ENCODE results near the gene CEP95.
A peak's percentile ranks its signal among the peaks of the same experiment; 100 is the strongest.
"Not testable (repeated sequence)": the region's sequence is repeated elsewhere in the genome, so short reads cannot be mapped to it uniquely, and the experiment has no call there.

CEP95 gene, protein sequence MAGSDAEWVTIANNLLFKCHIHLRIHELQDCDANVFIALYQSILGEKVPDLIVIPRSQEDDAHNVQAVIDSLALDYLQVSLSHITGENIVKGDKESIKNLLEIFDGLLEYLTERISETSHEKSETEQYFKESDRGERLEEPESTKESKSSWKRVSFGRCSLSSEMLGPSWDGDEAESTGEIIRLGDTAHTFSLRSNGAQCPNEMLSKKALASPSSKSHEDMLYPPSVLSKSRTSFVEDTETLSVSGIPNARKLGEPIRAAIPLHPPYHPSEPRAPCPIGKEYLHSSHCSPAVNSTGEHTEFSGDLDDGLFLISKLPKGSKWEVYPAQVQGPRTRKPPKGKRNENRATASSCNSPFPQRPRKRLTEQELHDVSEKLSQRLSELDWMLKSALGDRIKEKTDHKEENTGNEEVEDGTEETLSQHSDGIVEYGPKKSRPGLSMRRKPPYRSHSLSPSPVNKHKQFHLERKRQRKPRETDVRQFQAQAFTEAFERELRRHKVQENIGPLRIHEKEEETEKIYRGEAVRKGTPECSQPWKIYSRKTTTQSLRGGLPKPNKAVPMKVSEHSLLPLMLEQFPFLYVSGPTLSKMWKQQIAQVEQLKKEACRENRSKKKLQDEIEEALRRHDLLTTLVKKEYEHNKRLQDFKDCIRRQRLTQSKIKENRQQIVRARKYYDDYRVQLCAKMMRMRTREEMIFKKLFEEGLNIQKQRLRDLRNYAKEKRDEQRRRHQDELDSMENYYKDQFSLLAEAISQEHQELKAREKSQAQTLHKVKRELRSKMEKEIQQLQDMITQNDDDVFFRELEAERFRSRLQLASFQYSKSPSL

DNA sequence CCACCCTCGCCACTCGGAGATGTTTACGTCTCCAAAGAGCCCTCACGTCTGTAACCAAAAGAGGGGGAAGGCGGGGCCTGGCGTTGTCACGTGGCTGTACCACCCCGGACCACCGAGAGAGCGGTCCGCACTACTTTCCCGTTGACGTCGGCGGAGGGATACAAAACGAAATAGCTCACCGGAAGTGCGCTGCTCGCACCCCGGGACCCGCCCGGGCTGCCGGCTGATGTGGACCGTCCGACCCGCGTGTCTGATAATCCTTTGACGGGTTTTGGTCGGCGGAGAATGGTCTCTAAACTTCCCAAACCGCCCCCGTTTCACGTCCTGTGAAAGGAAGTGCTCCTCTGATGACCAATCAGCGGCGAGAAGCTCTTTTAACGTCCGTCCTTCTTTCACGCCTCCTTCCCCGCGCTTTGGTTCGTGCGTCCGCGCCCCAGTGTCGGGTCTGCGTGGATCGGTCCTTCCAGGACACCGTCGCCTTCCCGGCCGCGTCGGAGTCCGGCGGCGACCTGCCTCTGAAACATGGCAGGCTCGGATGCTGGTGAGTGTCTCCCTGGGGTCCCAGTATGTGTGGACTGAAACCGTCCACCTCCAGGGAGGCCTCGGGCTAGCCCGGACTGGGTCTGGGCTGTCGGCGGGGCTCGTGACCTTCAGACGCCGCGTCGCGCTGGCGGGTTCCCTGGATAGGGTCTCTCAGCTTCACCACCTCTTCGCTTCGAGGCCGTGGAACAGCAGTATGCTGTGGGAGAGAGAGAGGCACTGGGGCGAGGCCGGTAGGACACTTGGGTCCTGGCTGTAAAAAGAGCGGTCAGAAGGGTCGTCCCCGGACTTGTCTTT, at the start of gene CEP95:
Gene CEP95, plus strand, starts transcription at position 402 of the 837 bp plus-strand sequence. Its CDS starts 121 bp downstream, at position 523.
- peak; percentile 97 for DNase-seq

DNA sequence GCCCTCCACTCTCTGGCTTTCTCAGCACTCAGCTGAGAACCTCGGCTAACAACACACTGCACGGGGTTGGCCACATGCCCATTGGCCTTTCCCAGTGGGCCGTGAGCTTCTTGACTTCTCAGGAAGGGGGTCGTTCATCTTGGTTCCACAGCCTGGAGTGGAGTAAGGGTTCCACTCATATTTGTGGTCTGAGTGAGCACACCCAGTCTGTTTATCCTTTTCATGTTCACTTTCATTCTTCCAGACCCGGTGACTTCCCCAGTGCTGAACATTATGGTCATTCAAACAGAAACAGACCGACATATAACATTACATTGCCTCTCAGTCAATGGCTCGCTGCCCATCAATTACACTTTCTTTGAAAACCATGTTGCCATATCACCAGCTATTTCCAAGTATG, 49.6 kb upstream of the CEP95 start:
- DNase-seq: no peak

DNA sequence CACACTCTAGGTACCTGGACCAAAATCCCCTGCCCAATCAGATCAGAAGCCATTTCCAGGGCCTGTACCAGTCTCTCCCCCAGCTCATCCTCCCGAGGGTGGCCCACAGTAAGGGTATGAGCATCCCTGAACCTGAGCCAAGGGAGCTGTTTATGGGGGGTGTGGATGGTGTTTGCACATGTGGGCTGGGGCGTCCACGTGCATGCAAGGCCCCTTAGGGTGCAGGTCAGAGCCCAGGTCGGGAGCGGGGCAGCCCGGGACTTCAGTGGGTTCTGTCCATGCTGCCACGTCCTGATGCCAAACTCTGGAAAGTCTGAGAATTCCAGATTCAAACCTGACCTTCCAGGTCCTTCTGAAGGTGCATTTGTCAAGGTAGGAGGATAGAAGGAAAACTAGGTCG, 48.0 kb upstream of the CEP95 start:
- DNase-seq: no peak

DNA sequence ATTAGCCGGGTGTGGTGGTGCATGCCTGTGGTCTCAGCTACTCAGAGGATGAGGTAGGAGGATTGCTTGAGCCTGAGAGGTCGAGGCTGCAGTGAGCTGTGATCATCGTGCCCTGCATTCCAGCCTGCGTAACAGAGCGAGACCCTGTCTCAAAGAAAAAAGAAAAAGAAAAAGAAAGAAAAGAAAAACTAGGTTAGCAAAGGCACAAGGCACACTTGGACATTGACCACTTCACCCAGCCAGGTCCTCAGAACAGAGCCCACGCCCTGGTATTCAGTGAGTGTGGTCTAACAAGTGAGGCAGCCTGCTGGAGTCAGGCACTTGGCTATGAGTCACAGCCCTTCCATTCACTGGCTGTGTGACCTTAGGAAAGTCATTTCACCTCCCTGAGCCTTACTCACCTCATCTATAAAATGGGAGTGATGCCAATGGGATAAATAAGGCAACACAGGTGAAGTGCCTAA, 47.5 kb upstream of the CEP95 start:
- no peak for DNase-seq

DNA sequence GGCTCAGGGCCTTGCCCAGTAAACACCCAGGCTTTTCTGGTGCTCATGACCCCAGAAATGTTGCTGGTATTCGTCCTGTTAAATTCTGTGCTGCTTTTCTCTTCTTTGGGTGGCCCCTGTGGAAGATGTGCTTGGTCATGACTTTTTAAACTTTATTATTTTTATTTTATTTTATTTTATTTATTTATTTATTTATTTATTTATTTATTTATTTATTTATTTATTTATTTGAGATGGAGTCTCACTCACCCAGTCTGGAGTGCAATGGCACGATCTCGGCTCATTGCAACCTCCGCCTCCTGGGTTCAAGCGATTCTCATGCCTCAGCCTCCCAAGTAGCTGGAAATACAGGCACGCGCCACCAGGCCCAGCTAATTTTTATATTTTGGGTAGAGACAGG, 47.0 kb upstream of the CEP95 start:
- DNase-seq: not testable (repeated sequence)

DNA sequence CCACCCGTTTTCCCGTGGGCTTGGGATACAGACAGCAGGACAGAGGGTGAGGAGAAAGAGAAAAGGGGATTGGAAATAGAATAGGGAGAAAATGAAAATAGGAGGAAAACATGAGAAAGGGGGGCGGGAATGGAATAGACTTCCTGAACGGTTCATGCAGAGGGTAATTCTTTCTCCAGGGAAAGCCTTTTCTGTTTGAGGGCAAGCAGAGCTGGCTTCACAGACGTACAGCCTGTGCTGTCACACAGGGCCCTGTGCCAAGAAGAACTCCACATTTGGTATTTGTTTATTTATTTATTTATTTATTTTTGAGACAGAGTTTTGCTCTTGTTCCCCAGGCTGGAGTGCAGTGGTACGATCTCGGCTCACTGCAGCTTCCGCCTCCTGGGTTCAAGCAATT, 45.8 kb upstream of the CEP95 start:
- no peak for DNase-seq

DNA sequence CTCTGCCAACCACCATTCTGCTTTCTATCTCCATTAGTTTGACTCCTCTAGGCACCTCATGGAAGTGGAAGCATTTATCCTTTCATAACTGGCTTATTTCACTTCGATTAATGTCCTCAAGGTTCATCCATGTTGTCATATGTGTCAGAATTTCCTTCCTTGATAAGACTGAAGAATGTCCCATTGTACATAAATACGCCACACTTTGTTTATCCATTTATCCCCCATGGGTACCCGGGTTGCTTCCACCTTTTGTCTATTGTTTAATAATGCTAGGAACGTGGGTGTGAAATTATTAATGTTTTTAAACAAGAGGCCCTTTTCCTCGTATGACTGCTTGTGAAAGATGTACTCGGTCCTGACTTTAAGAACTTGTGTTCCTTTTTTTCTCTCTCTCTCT, 45.0 kb upstream of the CEP95 start:
- DNase-seq: no peak

DNA sequence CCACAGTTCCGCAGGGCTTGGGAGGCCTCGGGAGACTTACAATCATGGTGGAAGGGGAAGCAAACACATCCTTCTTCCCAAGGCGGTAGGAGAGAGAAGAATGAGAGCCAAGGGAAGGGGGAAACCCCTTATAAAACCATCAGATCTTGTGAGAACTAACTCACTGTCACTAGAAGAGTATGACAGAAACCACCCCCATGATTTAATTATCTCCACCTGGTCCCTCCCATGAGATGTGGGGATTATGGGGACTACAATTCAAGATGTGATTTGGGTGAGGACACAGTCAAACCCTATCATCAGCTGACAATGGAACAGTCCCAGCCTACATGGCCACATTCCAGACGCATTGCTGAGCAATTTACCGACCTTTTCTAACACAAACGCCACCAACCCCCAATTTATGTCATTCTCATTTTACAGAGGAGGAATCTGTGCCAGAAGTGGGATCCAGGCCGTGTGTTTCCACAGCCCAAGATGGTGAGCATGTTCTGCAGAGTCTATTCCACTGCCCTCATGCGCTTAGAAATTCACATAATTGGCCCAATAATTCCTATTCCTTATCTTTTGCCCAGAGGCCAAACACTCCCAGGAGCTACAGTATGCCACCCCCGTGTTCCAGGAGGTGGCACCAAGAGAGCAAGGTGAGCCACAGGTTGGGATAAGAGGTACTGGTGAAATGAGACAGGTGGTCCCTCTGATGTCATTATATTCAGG, 40.6 kb upstream of the CEP95 start:
- no peak for DNase-seq

DNA sequence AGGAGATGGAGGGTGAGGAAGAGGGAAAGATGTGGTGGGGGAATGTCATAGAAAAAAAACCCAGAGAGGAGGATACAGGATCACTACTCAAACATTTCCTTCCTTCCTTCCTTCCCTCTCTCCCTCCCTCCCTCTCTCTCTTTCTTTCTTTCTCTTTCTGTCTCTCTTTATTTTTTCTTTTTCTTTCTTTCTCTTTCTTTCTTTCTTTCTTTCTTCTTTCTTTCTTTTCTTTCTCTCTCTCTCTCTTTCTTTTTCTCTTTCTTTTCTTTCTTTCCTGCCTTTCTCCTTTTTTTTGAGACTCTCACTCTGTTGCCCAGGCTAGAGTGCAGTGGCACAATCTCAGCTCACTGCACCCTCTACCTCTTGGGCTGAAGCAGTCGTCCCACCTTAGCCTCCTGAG, 39.9 kb upstream of the CEP95 start:
- DNase-seq: not testable (repeated sequence)

DNA sequence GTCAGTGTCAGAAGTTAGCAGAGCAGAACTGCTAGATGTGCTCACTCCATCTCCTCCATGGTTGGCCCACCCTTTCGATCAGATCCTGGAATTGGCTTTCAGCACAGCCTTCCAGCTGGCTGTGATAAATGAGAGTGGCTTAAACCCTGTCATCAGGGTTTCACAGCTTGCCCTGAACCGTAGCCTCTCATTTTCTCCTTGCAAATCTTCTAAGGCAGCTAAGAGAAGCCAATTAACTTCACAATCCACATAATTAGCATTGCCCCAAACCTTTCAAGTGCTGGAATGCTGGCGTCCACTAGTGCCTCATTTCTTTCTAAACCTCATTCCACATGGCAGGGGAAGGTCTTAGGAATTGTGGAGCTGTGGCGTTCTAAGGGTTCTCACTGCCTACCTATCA, 36.2 kb upstream of the CEP95 start:
- no peak for DNase-seq

DNA sequence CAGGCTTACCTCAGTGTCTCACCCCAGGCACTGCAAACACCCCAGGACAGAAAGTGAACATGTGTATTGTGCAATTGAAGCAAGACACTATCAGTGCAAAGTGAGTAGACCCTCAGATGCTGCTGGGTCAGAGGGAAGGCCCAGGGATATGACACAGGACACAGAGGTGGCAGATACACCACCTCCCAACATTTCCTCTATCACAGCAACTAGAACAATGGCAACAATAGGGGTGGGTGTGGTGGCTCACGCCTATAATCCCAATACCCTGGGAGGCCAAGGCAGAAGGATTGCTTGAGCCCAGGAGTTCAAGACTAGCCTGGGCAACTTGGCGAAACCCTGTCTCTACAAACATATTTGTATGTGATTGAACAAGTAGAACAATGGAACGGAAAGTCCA, 35.3 kb upstream of the CEP95 start:
- DNase-seq: no peak

DNA sequence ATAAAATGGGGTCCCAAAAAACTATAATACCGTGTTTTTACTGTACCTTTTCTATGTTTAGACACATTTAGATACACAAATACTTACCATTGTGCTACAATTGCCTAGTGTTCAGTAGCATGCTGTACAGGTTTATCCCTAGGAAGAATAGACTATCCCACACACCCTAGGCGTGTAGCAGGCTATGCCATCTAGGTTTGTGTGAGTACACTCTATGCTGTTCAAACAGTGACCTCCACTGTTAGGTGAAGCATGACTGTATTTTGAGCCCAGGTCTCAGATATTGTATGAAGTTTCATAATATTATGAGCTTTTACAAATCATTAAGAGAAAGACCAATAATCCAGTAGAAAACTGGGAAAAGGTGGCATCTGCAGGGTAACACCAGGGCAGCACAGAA, 34.2 kb upstream of the CEP95 start:
- no peak for DNase-seq

DNA sequence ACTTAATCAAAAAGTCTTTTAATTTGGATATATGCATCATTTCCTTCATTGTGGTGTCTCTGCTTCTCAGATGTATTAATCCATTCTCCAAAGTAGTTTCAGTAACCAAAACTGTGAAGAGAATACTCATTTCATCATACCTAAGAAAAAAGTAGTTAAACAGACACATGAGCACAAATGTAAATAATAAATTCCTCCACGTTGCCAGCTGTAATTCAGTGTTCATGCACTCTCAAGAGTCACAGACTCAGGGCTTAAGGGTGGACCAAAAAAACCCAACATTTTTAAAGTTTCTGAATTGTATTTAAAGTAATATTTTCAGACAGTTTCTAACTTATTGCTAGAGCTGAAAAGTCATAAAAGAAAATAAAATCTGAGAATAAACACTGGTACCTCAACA, 28.9 kb upstream of the CEP95 start:
- DNase-seq: no peak

DNA sequence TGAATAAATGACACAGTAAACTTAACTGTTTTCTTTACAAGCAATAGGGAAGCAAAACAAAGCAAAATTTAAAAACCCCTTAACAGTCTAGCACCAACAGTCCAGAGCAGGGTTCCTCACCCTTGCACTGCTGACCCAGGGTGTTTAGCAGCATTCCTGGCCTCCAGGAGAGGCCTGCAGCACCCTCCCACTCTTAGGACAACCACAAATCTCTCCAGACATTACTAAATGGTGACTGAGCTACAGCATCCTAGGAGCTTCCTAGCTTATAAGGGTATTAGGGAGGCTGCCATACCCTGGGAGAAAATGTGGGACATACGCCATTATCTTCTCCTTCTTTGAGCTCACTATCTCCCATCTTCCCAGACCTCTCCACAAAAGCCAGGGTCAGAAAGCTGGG, 25.8 kb upstream of the CEP95 start:
- DNase-seq: no peak

DNA sequence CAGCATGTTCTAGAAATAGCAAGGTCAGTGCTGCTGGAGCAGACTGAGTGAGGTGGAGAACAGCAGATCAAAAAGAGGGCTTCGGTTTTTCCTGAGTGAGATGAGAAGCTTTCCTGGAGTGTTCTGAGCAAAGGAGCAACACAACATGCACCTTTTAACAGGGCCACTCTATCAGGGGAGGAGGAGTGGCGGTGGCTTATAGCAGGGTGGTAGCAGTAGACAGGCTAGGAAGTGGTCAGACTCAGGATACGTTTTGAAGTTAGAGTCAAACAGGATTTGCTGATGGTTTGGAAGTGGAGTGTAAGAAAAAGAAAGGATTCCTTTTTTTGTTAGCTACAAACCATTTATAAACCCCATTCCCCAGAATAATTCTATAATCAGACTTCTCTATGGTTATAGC, 22.4 kb upstream of the CEP95 start:
- no peak for DNase-seq

DNA sequence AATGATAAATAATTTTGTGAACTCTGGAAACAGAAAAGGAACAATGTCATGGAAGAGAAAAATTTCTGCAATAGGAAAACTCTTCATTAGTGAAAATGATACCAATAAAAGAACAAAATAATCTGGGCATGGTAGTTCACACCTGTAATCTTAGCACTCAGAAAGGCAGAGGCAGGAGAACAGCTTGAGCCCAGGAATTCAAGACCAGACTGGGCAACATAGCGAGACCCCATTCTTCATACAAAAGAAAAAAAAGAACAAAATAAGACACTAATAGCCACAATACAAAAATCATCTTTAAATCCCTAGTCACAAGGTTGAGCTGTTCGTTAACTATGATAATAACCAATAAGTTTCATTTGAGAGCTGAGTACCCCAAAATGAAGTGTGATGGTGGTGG, 18.5 kb upstream of the CEP95 start:
- no peak for DNase-seq

DNA sequence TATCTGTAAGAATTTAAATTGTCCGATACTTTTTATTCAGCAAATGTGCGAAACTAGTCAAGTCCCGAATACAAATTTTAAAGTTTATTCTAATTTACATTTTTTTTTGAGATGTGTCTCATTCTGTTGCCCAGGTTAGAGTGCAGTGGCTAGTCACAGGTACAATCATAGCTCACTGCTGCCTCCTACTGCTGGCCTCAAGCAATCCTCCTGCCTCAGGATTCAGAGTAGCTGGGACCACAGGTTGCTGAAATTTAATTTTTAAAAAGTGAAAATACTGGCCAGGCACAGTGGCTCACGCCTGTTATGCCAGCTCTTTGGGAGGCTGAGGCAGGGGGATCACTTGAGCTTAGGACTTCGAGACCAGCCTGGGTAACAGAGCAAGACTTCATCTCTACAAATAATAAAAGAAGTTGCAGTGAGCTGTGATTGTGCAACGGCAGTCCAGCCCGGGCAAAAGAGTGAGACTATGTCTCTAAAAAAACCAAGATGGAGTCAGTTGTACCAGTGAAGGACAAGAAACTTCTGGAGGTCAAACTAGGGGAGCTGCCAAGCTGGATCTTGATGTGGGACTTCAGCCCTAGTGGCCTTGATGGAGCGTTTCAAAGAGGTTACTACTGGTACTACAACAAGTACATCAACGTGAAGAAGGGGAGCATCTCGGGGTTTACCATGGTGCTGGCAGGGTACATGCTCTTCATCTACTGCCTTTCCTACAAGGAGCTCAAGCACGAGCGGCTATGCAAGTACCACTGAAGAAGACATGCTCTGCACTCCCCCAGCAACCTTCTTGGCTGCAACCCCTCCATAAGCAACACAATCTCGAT, 15.5 kb upstream of the CEP95 start:
- DNase-seq: peak; percentile 68

DNA sequence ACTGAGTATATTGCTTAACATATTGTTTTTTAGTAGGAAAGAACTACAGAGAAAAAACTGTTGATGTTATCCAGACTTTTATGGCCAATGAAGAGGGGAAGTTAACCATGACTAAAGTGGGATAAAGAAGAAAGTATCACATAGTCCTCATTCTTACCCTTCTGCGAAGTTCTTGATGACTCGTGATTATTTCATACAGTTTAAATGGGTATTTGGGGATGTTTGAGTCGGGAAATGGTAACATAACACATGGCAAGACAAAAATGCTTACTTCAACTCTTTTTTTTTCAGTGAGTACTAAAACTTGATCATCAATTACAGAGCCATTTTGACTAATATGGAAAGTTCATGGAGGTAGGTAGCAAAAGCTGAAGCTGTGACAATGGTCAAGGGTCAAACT, 14.8 kb upstream of the CEP95 start:
- DNase-seq: no peak

DNA sequence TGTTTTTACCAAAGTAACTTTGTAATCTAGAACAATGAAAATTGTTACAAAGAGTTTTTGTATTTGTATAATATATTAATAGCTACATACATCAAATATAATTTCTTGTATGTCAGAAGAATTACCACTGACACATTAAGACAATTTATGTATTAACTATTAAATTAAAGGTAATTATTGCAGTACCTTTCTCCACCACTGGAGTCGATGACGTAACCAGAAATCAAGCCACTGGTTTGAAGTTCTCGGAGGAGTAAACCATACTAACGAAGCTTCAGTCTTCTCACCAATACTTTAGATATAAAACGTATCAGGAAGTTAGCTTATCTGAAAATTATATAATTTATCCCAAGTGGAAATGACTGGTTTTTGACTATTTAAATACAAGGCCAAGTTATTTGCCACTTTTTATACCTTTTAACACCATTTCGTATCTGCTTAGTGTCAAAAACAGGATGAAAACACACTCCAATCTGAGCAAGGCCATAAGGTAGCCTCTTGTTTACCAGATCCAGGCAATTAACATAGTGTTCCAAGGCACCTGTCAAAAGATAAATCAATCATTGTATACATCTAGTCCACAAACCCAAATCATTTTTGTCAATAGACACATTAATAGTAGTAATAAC, 14.2 kb upstream of the CEP95 start:
- peak; percentile 77 for DNase-seq

DNA sequence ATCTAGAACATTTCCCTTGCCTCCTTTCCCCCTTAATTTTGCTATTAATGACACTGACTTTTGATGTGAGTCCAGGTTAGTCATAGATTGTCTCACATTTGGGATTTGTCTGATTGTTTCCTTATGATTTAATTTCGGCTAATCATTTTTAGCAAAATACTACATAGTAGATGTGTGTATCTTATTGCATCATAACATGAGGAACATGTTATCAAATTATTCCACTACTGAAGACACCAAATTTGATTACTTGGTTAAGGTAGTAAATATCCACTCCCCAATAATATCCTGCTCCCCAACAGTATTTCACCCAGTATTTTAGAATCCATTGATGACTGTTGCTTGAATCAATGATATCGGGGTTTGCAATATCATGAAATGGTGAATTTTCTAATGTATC, 12.7 kb upstream of the CEP95 start:
- DNase-seq: no peak

DNA sequence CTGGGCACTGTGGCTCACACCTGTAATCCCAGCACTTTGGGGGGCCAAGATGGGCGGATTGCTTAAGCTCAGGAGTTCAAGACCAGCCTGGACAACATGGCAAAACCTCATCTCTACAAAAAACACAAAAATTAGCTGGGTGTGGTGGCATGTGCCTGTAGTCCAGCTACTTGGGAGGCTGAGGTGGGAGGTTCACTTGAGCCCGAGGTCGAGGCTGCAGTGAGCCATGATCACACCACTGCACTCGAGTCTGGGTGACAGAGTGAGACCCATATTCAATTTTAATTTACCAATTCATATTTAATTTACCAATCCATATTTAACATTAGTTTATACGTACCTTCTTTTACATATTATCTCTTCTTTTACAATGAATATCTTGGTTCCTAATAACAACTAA, 11.5 kb upstream of the CEP95 start:
- DNase-seq: not testable (repeated sequence)
